Fibroblast of lung (primary cell): Measurements from ENCODE around the gene FSTL5. TPM values are rescaled to one million over a fixed set of nuclear protein-coding genes. Genes with fewer than 3 reads are reported as not detected.

Experiments used
- DNase-seq, 2 donors: peaks; one replicate each; pipeline versions ENCODE4 v3.0.0 to v3.0.0-alpha.2; 2010; ENCODE audit warnings: low read depth in 2 of 2
- H2AFZ ChIP-seq: 2 replicates; pipeline ENCODE4 v1.5.1; 2012; ENCODE audit warnings: low read length, control low read depth, inconsistent platforms
- H3K27ac ChIP-seq: 2 replicates; pipeline ENCODE4 v1.5.1; 2011; ENCODE audit warnings: low read length, control low read depth; ENCODE audit not compliant: insufficient read depth
- H3K27me3 ChIP-seq: 2 replicates; pipeline ENCODE4 v1.5.1; 2011; ENCODE audit warnings: mild to moderate bottlenecking, low read length; ENCODE audit not compliant: control insufficient read depth, insufficient read depth
- H3K36me3 ChIP-seq: 2 replicates; pipeline ENCODE4 v1.5.1; 2011; ENCODE audit warnings: low read length; ENCODE audit not compliant: control insufficient read depth, insufficient read depth
- H3K4me1 ChIP-seq: 2 replicates; pipeline ENCODE4 v1.5.1; 2011; ENCODE audit warnings: low read length; ENCODE audit not compliant: control insufficient read depth, insufficient read depth; ENCODE audit errors: extremely low read depth
- H3K4me2 ChIP-seq: 2 replicates; pipeline ENCODE4 v1.5.1; 2011; ENCODE audit warnings: low read length, control low read depth; ENCODE audit not compliant: insufficient read depth; ENCODE audit errors: extremely low read depth
- H3K4me3 ChIP-seq, 4 experiments: fragments of 200-600 bp in 1 of 4; sonication (generic) in 1 of 4; replicated peaks in 1 of 4; 2 replicates each; pipeline ENCODE4 v1.5.1; 2011 to 2016; ENCODE audit warnings: low read length in 4 of 4, low read depth in 3 of 4, mild to moderate bottlenecking in 3 of 4, control low read depth in 2 of 4, inconsistent platforms in 1 of 4, mixed read lengths in 1 of 4; ENCODE audit not compliant: insufficient read depth in 1 of 4; ENCODE audit errors: control extremely low read depth in 1 of 4
- H3K79me2 ChIP-seq: 2 replicates; pipeline ENCODE4 v1.5.1; 2012; ENCODE audit warnings: mild to moderate bottlenecking, low read length, inconsistent platforms; ENCODE audit not compliant: control insufficient read depth, insufficient read depth
- H3K9ac ChIP-seq: 2 replicates; pipeline ENCODE4 v1.5.1; 2011; ENCODE audit warnings: mild to moderate bottlenecking, low read length, control low read depth; ENCODE audit not compliant: insufficient read depth
- H3K9me3 ChIP-seq: 2 replicates; pipeline ENCODE4 v1.5.1; 2012; ENCODE audit warnings: low read depth, low read length; ENCODE audit not compliant: control insufficient read depth, insufficient read depth
- H4K20me1 ChIP-seq: 2 replicates; pipeline ENCODE4 v1.5.1; 2011; ENCODE audit warnings: low read length; ENCODE audit not compliant: control insufficient read depth, insufficient read depth; ENCODE audit errors: extremely low read depth
- CTCF ChIP-seq, 2 donors: IDR thresholded peaks in 1 of 2; conservative IDR thresholded peaks in 1 of 2; 1 replicate in 1 of 2; 2 replicates in 1 of 2; pipeline ENCODE4 v1.5.1; 2011 to 2012; ENCODE audit warnings: low read length in 2 of 2, control low read depth in 1 of 2, inconsistent platforms in 1 of 2, low read depth in 1 of 2, mild to moderate bottlenecking in 1 of 2
- EZH2 ChIP-seq: IDR thresholded peaks from 2 replicates; pipeline ENCODE4 v1.5.1; 2012; ENCODE audit warnings: low read length, control low read depth, mild to moderate bottlenecking; ENCODE audit errors: missing control alignments
- polyA plus RNA-seq, 2 donors: library from polyadenylated mRNA; depleted of rRNA in 1 of 2; stranded (reverse) in 1 of 2; unstranded in 1 of 2; fragments of >200 nt; gene quantifications; 2 replicates each; pipeline ENCODE4 v1.2.1, GENCODE V29; 2011 to 2012; ENCODE audit warnings: missing spikeins in 1 of 2
- total RNA-seq: library from RNA; depleted of rRNA; stranded (reverse); fragments of >200 nt; gene quantifications from 2 replicates; pipeline ENCODE4 v1.2.1, GENCODE V29; 2014

Gene FSTL5
- total and polyA plus RNA-seq, 2 donors (not counting 1 experiment from before 2014, with no cell fraction given) = 0.11 to 0.33 TPM

- H2AFZ ChIP-seq = no peak overlapping the region
- no peaks in the 10 kb centered on the region for H3K4me1 ChIP-seq
- no peaks in the 10 kb centered on the region for H4K20me1 ChIP-seq
- no peaks in the 10 kb centered on the region for H3K27me3 ChIP-seq
- no peaks in the 10 kb centered on the region for H3K79me2 ChIP-seq
- DNase-seq = no peak
- no peaks in the 10 kb centered on the region for H3K36me3 ChIP-seq
- no peak for TF ChIP-seq EZH2
- TF ChIP-seq CTCF (conservative IDR thresholded peaks at IDR 0.05 in 1 of 2, IDR thresholded peaks at IDR 0.05 in 1 of 2; ENCODE audit: low read depth in 1 of 2, low read length in 2 of 2) = no peak
- H3K4me2 ChIP-seq = no peak overlapping the region
- no peak overlapping the region for H3K4me3 ChIP-seq
- H3K27ac ChIP-seq = no peak overlapping the region
- no peak overlapping the region for H3K9ac ChIP-seq
- no peaks in the 10 kb centered on the region for H3K9me3 ChIP-seq
Measured at GRCh38 chr4:161680146-161680545, 483.7 kb downstream of the FSTL5 start.

- no peak overlapping the region for H3K27ac ChIP-seq
- H3K4me3 ChIP-seq = no peak overlapping the region
- H3K27me3 ChIP-seq = no peaks in the 10 kb centered on the region
- H3K4me1 ChIP-seq = no peaks in the 10 kb centered on the region
- H3K9me3 ChIP-seq = no peaks in the 10 kb centered on the region
- H4K20me1 ChIP-seq = no peaks in the 10 kb centered on the region
- no peaks in the 10 kb centered on the region for H3K79me2 ChIP-seq
- H3K4me2 ChIP-seq = no peak overlapping the region
- no peak overlapping the region for H2AFZ ChIP-seq
- no peak for TF ChIP-seq CTCF (conservative IDR thresholded peaks at IDR 0.05 in 1 of 2, IDR thresholded peaks at IDR 0.05 in 1 of 2; ENCODE audit: low read depth in 1 of 2, low read length in 2 of 2)
- no peak for TF ChIP-seq EZH2
- no peak for DNase-seq
- no peaks in the 10 kb centered on the region for H3K36me3 ChIP-seq
- H3K9ac ChIP-seq = no peak overlapping the region
Measured at GRCh38 chr4:161664740-161665139, 499.1 kb downstream of the FSTL5 start.

- Histone ChIP-seq H3K9ac (no peak overlapping the region), H3K36me3 (no peaks in the 10 kb centered on the region), H4K20me1 (no peaks in the 10 kb centered on the region), H3K27ac (no peak overlapping the region), H3K4me2 (no peak overlapping the region), H3K27me3 (no peaks in the 10 kb centered on the region), H3K79me2 (no peaks in the 10 kb centered on the region), H3K4me1 (no peaks in the 10 kb centered on the region), H3K9me3 (no peaks in the 10 kb centered on the region), H2AFZ (no peak overlapping the region), H3K4me3 (no peak overlapping the region)
- DNase-seq = no peak
- TF ChIP-seq CTCF (conservative IDR thresholded peaks at IDR 0.05 in 1 of 2, IDR thresholded peaks at IDR 0.05 in 1 of 2; ENCODE audit: low read depth in 1 of 2, low read length in 2 of 2) = no peak
- no peak for TF ChIP-seq EZH2
Measured at GRCh38 chr4:161663844-161664243, 500.0 kb downstream of the FSTL5 start.
